Suprapubic skin (tissue), 4 donors: Measurements from ENCODE around the gene PPP1R9A.

ENCODE experiments used
- EP300 ChIP-seq: sonication (generic); formaldehyde crosslinking; IDR thresholded peaks from one replicate; pipeline ENCODE4 v1.6.1; 2017; ENCODE audit warnings: antibody characterized with exemption
- POLR2A ChIP-seq, 2 donors: fragments of 450-650 bp; IDR thresholded peaks; one replicate each; pipeline ENCODE4 v1.6.1; 2017; ENCODE audit warnings: antibody characterized with exemption in 2 of 2, mild to moderate bottlenecking in 2 of 2, moderate library complexity in 2 of 2
- POLR2AphosphoS5 ChIP-seq, 3 donors: sonication (generic); formaldehyde crosslinking; IDR thresholded peaks; one replicate each; pipeline ENCODE4 v1.6.1; 2017; ENCODE audit warnings: antibody characterized with exemption in 3 of 3
- TF ChIP-seq, protein P1 (sequence below), 2 donors: fragments of 200-600 bp in 1 of 2; fragments of 450-650 bp in 1 of 2; sonication (generic) in 1 of 2; IDR thresholded peaks; one replicate each; pipeline ENCODE4 v1.5.1; 2016 to 2019; ENCODE audit warnings: antibody characterized with exemption in 2 of 2, mild to moderate bottlenecking in 1 of 2, moderate library complexity in 1 of 2

DNA sequence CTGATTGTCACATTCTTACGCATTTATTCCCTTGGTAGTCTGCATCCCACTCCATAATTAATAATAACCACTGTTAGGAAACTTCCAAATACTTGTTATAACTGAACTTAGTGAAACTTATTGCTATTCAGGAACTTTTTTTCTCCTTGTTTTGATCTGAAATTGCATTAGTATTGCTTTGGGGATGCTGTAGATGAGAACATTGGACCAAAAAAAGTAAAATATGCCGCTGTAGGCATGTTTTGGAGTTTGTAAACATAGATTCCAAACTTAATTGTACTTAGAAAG, 1.7 kb downstream of the PPP1R9A start:
- no peak for TF ChIP-seq POLR2A (IDR thresholded peaks at IDR 0.05)
- TF ChIP-seq, protein P1, sequence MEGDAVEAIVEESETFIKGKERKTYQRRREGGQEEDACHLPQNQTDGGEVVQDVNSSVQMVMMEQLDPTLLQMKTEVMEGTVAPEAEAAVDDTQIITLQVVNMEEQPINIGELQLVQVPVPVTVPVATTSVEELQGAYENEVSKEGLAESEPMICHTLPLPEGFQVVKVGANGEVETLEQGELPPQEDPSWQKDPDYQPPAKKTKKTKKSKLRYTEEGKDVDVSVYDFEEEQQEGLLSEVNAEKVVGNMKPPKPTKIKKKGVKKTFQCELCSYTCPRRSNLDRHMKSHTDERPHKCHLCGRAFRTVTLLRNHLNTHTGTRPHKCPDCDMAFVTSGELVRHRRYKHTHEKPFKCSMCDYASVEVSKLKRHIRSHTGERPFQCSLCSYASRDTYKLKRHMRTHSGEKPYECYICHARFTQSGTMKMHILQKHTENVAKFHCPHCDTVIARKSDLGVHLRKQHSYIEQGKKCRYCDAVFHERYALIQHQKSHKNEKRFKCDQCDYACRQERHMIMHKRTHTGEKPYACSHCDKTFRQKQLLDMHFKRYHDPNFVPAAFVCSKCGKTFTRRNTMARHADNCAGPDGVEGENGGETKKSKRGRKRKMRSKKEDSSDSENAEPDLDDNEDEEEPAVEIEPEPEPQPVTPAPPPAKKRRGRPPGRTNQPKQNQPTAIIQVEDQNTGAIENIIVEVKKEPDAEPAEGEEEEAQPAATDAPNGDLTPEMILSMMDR (IDR thresholded peaks at IDR 0.05) = no peak
- TF ChIP-seq POLR2AphosphoS5 (IDR thresholded peaks at IDR 0.05) = no peak
- TF ChIP-seq EP300 = no peak
